CD4-positive, alpha-beta T cell treated with Interleukin-2 at 100 ng/mL for 4 hours (primary cell): Measurements from ENCODE around the gene AGAP1.

Experiments
- DNase-seq: peaks from one replicate; pipeline ENCODE4 v3.0.0-alpha.2; 2020; ENCODE audit warnings: low spot score

The AGAP1 gene

DNA sequence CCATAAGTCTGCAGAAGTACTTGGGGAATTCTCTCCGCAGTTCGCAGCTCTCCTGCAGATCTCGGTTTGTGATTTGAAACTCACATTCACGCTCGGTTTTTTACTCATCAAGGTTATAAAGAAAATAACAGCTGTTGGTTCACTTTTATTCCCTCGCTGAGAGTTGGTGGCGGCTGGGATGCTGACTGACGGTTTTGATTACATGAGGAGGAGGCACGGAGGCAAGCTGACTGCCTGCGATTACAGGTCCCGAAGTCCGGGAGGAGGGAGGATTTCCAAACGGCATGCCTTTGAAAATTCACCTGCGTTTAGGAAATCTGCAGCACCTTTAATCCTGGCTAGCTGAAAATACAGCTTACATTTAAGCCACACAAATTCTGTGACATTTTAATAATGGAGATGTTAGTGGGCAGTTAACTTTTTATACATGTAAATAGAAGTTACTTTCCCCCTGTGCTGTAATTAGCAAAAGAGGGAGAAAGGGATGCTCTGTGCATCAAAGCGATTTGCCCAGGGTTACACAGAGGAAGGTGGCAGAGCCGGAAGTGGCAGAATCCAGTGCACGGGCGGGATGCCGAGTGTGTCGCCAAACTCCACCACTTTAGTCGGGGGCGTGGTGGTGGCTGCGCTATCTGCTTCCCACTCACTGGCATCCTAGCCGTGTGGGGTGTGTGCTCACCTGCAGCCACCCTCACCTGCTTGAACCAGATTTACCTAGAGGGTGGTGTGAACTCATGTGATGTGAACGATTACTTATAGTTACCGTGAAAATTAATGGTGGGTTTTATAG, 14.7 kb downstream of the AGAP1 start:
- no peak for DNase-seq

- no peak for DNase-seq
Measured at GRCh38 chr2:235510318-235510717, 16.5 kb downstream of the AGAP1 start.

GRCh38 chr2:235511187-235511661, 17.4 kb downstream of the AGAP1 start:
- DNase-seq = no peak

DNA sequence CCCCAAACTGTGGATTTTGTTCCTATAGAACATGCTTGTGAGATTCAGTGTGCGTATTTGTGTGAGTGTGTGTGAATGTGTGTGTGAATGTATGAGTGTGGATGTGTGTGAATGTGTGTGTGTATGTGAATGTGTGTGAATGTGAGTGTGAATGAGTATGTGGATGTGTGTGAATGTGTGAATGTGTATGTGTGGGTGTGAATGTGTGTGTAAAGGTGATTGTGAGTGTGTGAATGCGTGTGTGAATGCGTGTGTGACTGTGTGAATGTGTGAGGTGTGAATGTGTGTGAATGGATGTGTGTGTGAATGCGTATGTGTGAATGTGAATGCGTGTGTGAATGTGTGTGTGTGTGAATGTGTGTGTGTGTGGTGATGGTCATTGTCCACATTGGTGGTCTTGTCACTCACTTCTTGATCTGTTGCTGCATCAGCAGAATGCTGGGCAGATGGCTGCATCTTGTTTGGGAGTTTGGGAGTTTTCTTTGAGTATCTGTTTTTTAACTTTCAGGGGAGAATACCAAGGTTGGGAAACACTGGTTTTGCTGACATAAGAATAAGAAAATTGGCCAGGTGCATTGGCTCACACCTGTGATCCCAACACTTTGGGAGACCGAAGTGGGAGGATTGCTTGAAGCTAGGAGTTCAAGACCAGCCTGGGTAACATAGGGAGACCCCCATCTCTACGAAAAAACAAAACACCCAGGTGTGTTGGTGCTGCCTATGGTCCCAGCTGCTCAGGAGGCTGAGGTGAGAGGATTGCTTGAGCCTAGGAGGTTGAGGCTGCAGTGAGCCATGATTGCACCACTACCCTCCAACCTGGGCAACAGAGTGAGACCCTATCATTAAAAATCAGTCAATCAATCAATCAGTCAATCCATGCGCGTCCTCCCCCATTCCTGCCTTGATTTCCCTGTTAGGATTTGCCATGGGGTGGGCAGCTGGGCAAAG, 18.2 kb downstream of the AGAP1 start:
- no peak for DNase-seq

- DNase-seq = no peak
Measured at GRCh38 chr2:235512699-235513053, 18.8 kb downstream of the AGAP1 start.

GRCh38 chr2:235513984-235514626, 20.3 kb downstream of the AGAP1 start:
- DNase-seq = no peak

DNA sequence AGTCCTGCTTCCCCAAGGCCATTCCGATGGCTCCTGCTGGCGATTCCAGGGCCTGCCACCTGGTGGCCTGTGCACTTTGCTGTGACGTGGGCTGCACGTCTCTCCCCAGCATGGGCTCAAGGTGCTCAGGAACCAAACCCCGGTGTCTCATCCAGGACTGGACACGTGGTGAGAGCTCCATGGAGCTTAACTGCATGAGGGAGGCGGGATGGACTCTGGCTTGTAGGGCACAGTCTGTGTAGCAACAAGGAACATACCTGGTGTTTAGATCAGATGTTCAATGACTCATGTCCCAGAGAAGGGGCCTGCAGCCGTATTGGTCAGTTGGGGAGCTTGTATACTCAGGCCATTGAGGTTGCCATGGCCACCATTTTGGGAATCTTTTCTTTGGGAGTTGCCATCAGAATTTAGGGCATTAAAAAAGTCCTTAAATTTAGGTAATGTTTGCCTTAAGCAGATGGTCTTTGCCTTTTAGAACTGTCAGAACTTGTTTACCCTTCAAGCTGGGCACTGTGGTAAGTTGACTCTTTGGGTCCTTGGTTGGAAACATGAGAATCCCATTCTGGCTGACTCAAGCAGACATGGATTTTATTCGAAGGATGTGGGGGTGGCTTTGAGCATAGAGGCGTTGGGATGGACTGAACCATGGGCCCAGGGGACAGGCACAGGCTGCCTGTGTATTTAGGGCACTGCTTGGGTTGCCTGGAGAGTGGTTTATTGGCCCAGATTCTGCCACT, 21.0 kb downstream of the AGAP1 start:
- DNase-seq = no peak

GRCh38 chr2:235515364-235515742, 21.5 kb downstream of the AGAP1 start:
- DNase-seq = no peak

DNA sequence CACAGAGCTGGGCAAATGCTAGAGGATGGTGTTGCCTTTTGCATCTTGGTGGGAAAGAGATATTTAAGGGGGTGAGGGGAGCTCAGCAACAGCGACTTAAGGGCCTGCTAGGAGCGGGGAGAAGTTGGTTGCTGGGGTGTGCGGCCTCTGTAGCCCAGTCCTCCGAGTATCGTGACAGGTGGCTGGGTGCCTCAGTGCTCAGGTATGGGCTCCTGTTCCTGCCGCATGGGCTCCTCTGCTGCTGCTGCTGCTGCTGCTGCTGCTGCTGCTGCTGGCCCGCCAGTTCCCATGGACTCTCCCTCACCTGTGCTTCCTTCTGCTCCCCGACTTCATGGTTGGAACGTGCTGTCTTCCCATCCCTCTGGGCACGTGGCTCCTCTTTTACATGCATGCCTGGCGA, 22.0 kb downstream of the AGAP1 start:
- no peak for DNase-seq

GRCh38 chr2:235516257-235516656, 22.4 kb downstream of the AGAP1 start:
- no peak for DNase-seq

DNA sequence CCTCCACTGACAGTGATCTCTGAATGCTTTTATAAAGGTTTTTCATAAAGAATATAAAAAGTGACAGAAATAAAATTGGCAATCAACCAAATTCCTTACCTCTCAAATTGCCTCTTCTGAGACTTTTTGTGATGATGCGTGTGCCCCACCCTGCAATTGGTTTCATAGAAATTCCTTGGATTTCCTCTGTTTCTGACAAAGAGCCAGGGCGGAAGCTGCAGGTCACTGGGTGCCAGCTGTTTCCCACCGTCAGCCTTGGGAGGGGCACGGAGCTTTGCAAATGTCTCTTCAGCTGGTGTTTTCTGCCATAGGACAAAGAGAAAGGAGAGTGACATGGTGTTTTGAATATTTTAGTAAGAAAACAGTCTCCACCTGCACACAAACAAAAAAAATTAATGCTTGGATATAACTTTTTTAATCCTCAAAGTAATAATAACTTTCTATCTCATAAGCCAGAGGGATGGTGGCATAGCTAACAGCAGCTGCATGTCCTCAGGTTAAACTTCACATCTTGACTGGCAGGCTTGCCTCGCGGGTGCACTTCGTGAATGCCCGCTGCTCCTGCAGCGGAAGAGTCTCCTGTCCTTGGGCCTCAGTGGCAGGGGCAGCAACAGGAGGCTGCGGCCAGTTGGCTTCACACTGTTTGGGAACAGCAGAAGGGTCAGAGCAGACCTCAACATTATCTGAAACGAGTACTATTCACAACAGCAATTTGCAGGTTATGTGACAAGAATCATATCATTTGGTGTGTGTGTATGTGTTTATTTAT, 24.7 kb downstream of the AGAP1 start:
- DNase-seq = no peak

DNA sequence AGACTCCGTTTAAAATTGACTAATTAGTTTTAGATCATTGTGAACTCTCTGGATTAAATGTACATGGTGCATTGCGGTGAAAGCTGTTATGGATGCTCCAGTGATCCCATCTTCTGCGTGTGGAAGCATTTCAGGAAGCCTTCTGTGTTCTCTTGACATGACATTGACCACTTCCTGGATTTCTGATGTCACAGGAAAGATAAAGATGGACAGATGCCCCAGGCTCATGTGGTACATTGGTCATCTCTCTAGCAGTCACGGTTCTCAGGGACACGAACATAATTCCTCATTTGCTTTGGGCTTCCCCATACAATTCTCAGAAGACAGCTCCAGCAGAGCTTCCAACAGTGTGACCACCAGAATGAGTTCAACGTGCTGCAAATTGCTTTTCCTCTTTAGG, 26.9 kb downstream of the AGAP1 start:
- no peak for DNase-seq

DNA sequence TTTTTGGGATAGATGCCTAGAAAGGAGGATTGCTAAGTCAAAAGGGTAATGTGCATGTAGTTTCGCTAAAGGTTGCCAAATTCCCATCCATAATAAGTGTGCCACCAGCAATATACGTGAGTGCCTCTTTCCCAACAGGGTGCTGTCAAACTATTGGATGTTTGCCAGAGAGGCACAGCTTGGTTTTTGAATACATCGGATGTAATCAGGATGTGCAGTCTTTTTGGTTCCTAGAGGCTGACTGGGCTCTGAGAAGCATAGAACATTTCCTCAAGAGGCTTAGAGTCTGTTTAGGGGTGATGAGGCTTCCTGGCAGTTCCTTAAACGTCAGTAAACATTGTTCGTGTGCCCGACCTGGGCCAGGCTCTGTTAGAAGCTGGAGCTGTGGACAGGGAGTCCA, 28.0 kb downstream of the AGAP1 start:
- no peak for DNase-seq

- DNase-seq = no peak
Measured at GRCh38 chr2:235523021-235523420, 29.2 kb downstream of the AGAP1 start.

- no peak for DNase-seq
Measured at GRCh38 chr2:235523486-235524150, 29.8 kb downstream of the AGAP1 start.

- DNase-seq = no peak
Measured at GRCh38 chr2:235526166-235526565, 32.3 kb downstream of the AGAP1 start.

DNA sequence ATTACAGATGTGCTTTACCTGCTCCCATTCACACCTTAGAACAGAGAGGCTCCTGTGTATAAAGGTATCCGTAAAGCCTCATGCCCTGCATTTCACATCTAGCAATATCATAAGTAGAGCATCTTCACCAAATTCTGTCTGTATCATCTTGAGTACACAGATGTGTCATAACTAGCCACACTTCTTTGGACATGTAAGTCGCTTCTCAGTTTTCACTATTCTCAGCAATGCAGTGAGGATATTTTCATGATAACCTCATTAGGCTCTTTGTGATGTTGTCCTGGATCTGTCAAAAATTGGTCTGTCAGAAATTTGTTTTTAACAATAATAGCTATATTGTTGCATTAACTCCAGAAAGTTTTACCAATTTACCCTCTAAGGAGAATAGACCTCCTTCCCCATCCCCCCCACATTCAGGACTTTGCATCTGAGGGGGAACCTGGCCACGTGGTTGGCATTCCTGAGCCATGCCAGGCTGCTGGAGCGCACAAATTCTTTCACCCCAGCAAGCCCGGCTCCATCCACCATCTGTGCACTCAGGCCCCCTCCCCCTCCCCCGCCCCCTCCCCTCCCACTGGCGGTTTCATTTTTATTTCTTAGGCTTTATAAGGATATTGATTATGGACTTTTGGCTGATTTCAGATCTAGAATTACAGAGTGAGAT, 34.1 kb downstream of the AGAP1 start:
- DNase-seq = no peak

- no peak for DNase-seq
Measured at GRCh38 chr2:235529621-235530020, 35.8 kb downstream of the AGAP1 start.

- DNase-seq = no peak
Measured at GRCh38 chr2:235530735-235531134, 36.9 kb downstream of the AGAP1 start.

DNA sequence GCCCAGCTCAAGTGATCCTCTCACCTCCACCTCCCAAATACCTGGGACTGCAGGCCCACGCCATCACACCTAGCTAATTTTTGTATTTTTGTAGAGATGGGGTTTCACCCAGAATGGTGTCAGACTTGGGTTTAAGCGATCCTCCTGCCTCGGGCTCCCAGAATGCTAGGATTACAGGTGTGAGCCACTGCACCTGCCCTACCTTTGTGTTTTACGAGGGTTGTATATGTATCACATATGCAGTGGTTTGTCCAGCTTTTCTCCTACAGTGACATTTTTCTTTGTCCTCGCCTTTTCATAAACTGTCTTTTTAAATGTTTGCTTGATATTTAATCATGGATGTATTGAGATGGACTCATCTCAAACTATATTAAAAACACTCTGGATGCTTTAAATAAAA, 38.5 kb downstream of the AGAP1 start:
- no peak for DNase-seq
